WTC11 (cell line): ENCODE measurements around the gene CAPZB. TPM values are rescaled to one million over a fixed set of nuclear protein-coding genes. Genes with fewer than 3 reads are reported as not detected.

Experiments
- ATAC-seq: fragments of 200-7000 bp; cut with Tn5 transposase; 2 replicates; pipeline ENCODE4 v1.10.0; 2021; ENCODE audit warnings: mild to moderate bottlenecking, moderate library complexity
- CTCF ChIA-PET: fragments of 300-600 bp; sonication (Branson Sonifier 250); formaldehyde crosslinking; loops from one replicate; lab custom pipeline; 2021; ENCODE audit warnings: antibody characterized with exemption; lab: Charles Lee
- POLR2A ChIA-PET: fragments of 350-600 bp; sonication (Branson Sonifier 250); formaldehyde crosslinking; loops from one replicate; lab custom pipeline; 2021; ENCODE audit warnings: antibody characterized with exemption; lab: Charles Lee
- DNase-seq: peaks from one replicate; pipeline ENCODE4 v3.0.0; 2021; ENCODE audit warnings: low spot score
- H3K27ac Mint-ChIP-seq: 2 replicates; pipeline ENCODE4 v1.8.0; 2021; ENCODE audit warnings: mixed read lengths
- H3K27me3 Mint-ChIP-seq: 2 replicates; pipeline ENCODE4 v1.8.0; 2021; ENCODE audit warnings: low read depth, mild to moderate bottlenecking, moderate library complexity, mixed read lengths
- H3K36me3 Mint-ChIP-seq: 2 replicates; pipeline ENCODE4 v1.8.0; 2021; ENCODE audit warnings: mixed read lengths
- H3K4me1 Mint-ChIP-seq: 2 replicates; pipeline ENCODE4 v1.8.0; 2022; ENCODE audit warnings: mixed read lengths
- H3K4me3 Mint-ChIP-seq: 2 replicates; pipeline ENCODE4 v1.8.0; 2021; ENCODE audit warnings: mild to moderate bottlenecking, moderate library complexity, mixed read lengths
- H3K9me3 Mint-ChIP-seq: 2 replicates; pipeline ENCODE4 v1.8.0; 2021; ENCODE audit warnings: mixed read lengths
- CREB1 ChIP-seq: sonication (generic); formaldehyde crosslinking; IDR thresholded peaks from 2 replicates; pipeline ENCODE4 v1.8.0; 2023; ENCODE audit warnings: mild to moderate bottlenecking, missing genetic modification reagents
- CREM ChIP-seq: sonication (generic); formaldehyde crosslinking; IDR thresholded peaks from 2 replicates; pipeline ENCODE4 v1.8.1; 2022; ENCODE audit warnings: mild to moderate bottlenecking, missing genetic modification reagents, moderate library complexity
- EMX1 ChIP-seq: fragments of 250-450 bp; sonication (Bioruptor Pico); IDR thresholded peaks from 2 replicates; pipeline ENCODE4 v1.8.0; 2021; ENCODE audit warnings: mild to moderate bottlenecking
- ESRRA ChIP-seq: sonication (generic); formaldehyde crosslinking; IDR thresholded peaks from 2 replicates; pipeline ENCODE4 v1.8.1; 2022; ENCODE audit warnings: mild to moderate bottlenecking, missing genetic modification reagents, borderline replicate concordance
- FOXJ3 ChIP-seq: sonication (generic); formaldehyde crosslinking; IDR thresholded peaks from 2 replicates; pipeline ENCODE4 v1.9.0; 2021; ENCODE audit warnings: missing genetic modification reagents, mild to moderate bottlenecking, borderline replicate concordance
- KAT7 ChIP-seq: sonication (generic); formaldehyde crosslinking; IDR thresholded peaks from 2 replicates; pipeline ENCODE4 v1.8.1; 2023; ENCODE audit warnings: missing genetic modification reagents, mild to moderate bottlenecking, borderline replicate concordance
- SP1 ChIP-seq: sonication (generic); formaldehyde crosslinking; conservative IDR thresholded peaks from 2 replicates; pipeline ENCODE4 v1.8.1; 2022; ENCODE audit warnings: missing genetic modification reagents
- TEAD1 ChIP-seq: sonication (generic); formaldehyde crosslinking; IDR thresholded peaks from 2 replicates; pipeline ENCODE4 v1.8.0; 2022; ENCODE audit warnings: mild to moderate bottlenecking, missing genetic modification reagents
- TEAD4 ChIP-seq: sonication (generic); formaldehyde crosslinking; IDR thresholded peaks from 2 replicates; pipeline ENCODE4 v1.8.0; 2022; ENCODE audit warnings: mild to moderate bottlenecking, missing genetic modification reagents
- ZNF121 ChIP-seq: sonication (generic); formaldehyde crosslinking; IDR thresholded peaks from 2 replicates; pipeline ENCODE4 v1.8.0; 2023; ENCODE audit warnings: missing genetic modification reagents
- ZNF138 ChIP-seq: sonication (generic); formaldehyde crosslinking; conservative IDR thresholded peaks from 2 replicates; pipeline ENCODE4 v1.8.1; 2022; ENCODE audit warnings: mild to moderate bottlenecking, moderate library complexity, missing genetic modification reagents
- ZNF232 ChIP-seq: sonication (generic); formaldehyde crosslinking; IDR thresholded peaks from 2 replicates; pipeline ENCODE4 v1.8.0; 2022; ENCODE audit warnings: mild to moderate bottlenecking, missing genetic modification reagents
- ZNF263 ChIP-seq: sonication (generic); formaldehyde crosslinking; IDR thresholded peaks from 2 replicates; pipeline ENCODE4 v1.8.1; 2022; ENCODE audit warnings: low read depth, mild to moderate bottlenecking, moderate library complexity, missing genetic modification reagents
- ZNF423 ChIP-seq: fragments of 250-450 bp; sonication (Bioruptor Pico); IDR thresholded peaks from 2 replicates; pipeline ENCODE4 v2.1.2; 2022; ENCODE audit warnings: mild to moderate bottlenecking, moderate library complexity
- total RNA-seq: library from RNA; stranded (reverse); gene quantifications from 3 replicates; pipeline ENCODE4 v1.2.3, GENCODE V29; 2021
- TF ChIP-seq, protein P1 (sequence below): fragments of 250-450 bp; sonication (Bioruptor Pico); IDR thresholded peaks from 2 replicates; pipeline ENCODE4 v1.9.0; 2021; ENCODE audit warnings: mild to moderate bottlenecking
- TF ChIP-seq, protein P2 (sequence below): sonication (generic); formaldehyde crosslinking; IDR thresholded peaks from 2 replicates; pipeline ENCODE4 v1.8.1; 2023; ENCODE audit warnings: mild to moderate bottlenecking, missing genetic modification reagents, borderline replicate concordance
- TF ChIP-seq, protein P3 (sequence below): fragments of 250-450 bp; sonication (Bioruptor Pico); IDR thresholded peaks from 2 replicates; pipeline ENCODE4 v1.9.0; 2021; ENCODE audit warnings: mild to moderate bottlenecking
- TF ChIP-seq, protein P4 (sequence below): sonication (generic); formaldehyde crosslinking; IDR thresholded peaks from 2 replicates; pipeline ENCODE4 v1.8.1; 2022; ENCODE audit warnings: mild to moderate bottlenecking, moderate library complexity, missing genetic modification reagents

CAPZB gene
- total RNA-seq, 1 experiment from 2014 or later, result 348 TPM

DNA sequence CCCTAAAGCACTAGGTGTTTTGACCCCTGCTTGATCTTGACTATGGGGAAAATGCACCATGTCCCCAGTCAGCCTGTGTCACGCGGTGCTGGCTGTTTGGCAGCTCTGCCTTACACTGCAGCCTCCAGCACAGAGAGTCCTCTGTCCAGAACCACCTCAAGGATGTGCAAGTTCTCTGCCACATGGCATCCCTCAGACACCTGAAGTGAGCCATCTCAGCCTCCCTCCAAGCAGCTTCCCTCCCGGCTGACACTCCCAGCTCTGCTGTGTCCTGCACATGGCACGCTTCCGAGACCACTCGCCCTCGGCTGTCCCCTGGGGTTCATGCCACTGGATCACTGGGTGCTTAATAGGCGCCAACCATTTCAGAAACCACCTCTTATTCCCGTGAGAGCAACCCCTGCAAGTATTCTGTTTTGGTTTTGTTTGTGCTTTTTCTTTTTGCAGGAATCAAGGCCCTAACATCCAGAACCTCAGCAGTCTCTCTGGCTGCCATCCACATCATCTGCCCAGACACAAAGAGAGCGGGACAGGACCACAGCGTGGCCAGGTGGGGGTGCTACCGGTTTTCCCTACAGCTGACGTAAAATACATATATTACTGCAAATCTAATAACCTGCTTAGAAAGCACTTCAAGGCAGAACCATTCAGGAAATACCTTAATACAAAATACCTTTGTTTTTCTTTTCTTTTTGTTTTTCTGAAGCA lies 45.7 kb downstream of the CAPZB start:
- Mint-ChIP-seq H3K36me3 (peaks cover 3% of the 10 kb centered on the region; the same call in 1 of the 2 replicates), H3K27ac (peak overlapping the region; percentile 70), H3K9me3 (no peaks in the 10 kb centered on the region), H3K4me1 (peaks cover 39% of the 10 kb centered on the region), H3K4me3 (no peak overlapping the region), H3K27me3 (no peaks in the 10 kb centered on the region)
- ATAC-seq, result peak; percentile 74
- ChIA-PET POLR2A (no interaction called here), CTCF (interaction anchor here (0.9 to 4.7 kb wide), 11 partner anchors 26 to 220 kb away, joined by 3 to 60 read pairs (median 4); no protein-coding TSS in a partner anchor)
- TF ChIP-seq KAT7 (CRISPR knock-in tag) (no peak), CREM (no peak), ZNF232 (CRISPR knock-in tag) (no peak), SP1 (CRISPR knock-in tag) (no peak), TEAD1 (CRISPR knock-in tag) (no peak), FOXJ3 (CRISPR knock-in tag) (no peak), EMX1 (CRISPR knock-in tag) (no peak), CREB1 (CRISPR knock-in tag) (no peak), ZNF121 (CRISPR knock-in tag) (no peak), ZNF423 (no peak), ZNF138 (no peak), TEAD4 (CRISPR knock-in tag) (no peak), ESRRA (CRISPR knock-in tag) (no peak), ZNF263 (CRISPR knock-in tag) (no peak)
- TF ChIP-seq, protein P1, sequence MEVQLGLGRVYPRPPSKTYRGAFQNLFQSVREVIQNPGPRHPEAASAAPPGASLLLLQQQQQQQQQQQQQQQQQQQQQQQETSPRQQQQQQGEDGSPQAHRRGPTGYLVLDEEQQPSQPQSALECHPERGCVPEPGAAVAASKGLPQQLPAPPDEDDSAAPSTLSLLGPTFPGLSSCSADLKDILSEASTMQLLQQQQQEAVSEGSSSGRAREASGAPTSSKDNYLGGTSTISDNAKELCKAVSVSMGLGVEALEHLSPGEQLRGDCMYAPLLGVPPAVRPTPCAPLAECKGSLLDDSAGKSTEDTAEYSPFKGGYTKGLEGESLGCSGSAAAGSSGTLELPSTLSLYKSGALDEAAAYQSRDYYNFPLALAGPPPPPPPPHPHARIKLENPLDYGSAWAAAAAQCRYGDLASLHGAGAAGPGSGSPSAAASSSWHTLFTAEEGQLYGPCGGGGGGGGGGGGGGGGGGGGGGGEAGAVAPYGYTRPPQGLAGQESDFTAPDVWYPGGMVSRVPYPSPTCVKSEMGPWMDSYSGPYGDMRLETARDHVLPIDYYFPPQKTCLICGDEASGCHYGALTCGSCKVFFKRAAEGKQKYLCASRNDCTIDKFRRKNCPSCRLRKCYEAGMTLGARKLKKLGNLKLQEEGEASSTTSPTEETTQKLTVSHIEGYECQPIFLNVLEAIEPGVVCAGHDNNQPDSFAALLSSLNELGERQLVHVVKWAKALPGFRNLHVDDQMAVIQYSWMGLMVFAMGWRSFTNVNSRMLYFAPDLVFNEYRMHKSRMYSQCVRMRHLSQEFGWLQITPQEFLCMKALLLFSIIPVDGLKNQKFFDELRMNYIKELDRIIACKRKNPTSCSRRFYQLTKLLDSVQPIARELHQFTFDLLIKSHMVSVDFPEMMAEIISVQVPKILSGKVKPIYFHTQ, result no peak
- TF ChIP-seq, protein P2, sequence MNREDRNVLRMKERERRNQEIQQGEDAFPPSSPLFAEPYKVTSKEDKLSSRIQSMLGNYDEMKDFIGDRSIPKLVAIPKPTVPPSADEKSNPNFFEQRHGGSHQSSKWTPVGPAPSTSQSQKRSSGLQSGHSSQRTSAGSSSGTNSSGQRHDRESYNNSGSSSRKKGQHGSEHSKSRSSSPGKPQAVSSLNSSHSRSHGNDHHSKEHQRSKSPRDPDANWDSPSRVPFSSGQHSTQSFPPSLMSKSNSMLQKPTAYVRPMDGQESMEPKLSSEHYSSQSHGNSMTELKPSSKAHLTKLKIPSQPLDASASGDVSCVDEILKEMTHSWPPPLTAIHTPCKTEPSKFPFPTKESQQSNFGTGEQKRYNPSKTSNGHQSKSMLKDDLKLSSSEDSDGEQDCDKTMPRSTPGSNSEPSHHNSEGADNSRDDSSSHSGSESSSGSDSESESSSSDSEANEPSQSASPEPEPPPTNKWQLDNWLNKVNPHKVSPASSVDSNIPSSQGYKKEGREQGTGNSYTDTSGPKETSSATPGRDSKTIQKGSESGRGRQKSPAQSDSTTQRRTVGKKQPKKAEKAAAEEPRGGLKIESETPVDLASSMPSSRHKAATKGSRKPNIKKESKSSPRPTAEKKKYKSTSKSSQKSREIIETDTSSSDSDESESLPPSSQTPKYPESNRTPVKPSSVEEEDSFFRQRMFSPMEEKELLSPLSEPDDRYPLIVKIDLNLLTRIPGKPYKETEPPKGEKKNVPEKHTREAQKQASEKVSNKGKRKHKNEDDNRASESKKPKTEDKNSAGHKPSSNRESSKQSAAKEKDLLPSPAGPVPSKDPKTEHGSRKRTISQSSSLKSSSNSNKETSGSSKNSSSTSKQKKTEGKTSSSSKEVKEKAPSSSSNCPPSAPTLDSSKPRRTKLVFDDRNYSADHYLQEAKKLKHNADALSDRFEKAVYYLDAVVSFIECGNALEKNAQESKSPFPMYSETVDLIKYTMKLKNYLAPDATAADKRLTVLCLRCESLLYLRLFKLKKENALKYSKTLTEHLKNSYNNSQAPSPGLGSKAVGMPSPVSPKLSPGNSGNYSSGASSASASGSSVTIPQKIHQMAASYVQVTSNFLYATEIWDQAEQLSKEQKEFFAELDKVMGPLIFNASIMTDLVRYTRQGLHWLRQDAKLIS (CRISPR knock-in tag), result no peak
- TF ChIP-seq, protein P3, sequence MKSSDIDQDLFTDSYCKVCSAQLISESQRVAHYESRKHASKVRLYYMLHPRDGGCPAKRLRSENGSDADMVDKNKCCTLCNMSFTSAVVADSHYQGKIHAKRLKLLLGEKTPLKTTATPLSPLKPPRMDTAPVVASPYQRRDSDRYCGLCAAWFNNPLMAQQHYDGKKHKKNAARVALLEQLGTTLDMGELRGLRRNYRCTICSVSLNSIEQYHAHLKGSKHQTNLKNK (CRISPR knock-in tag), result no peak
- TF ChIP-seq, protein P4, sequence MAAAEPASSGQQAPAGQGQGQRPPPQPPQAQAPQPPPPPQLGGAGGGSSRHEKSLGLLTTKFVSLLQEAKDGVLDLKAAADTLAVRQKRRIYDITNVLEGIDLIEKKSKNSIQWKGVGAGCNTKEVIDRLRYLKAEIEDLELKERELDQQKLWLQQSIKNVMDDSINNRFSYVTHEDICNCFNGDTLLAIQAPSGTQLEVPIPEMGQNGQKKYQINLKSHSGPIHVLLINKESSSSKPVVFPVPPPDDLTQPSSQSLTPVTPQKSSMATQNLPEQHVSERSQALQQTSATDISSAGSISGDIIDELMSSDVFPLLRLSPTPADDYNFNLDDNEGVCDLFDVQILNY, result no peak
- peak; percentile 54 for DNase-seq
